GM18867 (cell line): ENCODE measurements around the gene PTP4A2.

Source experiments
- ATAC-seq: cut with Tn5 transposase; IDR thresholded peaks from one replicate; pipeline ENCODE4 v1.9.1; 2021; ENCODE audit warnings: mild to moderate bottlenecking, moderate library complexity; ENCODE audit not compliant: unreplicated experiment

PTP4A2 gene

GRCh38 chr1:31938184-31938975 lies at the start of gene PTP4A2:
TSS of gene PTP4A2 (minus strand) at chr1:31938368. CDS start at chr1:31919065, 19,303 bp downstream.
- peak; percentile 75 for ATAC-seq

- ATAC-seq = no peak
Measured at GRCh38 chr1:31987135-31987619, 49.0 kb upstream of the PTP4A2 start.

- no peak for ATAC-seq
Measured at GRCh38 chr1:31985430-31985829, 47.3 kb upstream of the PTP4A2 start.

- ATAC-seq = no peak
Measured at GRCh38 chr1:31984419-31985347, 46.5 kb upstream of the PTP4A2 start.

GRCh38 chr1:31981972-31982371 lies 43.8 kb upstream of the PTP4A2 start:
- no peak for ATAC-seq

GRCh38 chr1:31981456-31981839 lies 43.3 kb upstream of the PTP4A2 start:
- peak; percentile 16 for ATAC-seq

- ATAC-seq = peak; percentile 53
Measured at GRCh38 chr1:31980835-31981455, 42.8 kb upstream of the PTP4A2 start.

- ATAC-seq = no peak
Measured at GRCh38 chr1:31978843-31979400, 40.8 kb upstream of the PTP4A2 start.

- ATAC-seq = no peak
Measured at GRCh38 chr1:31977385-31978131, 39.4 kb upstream of the PTP4A2 start.

GRCh38 chr1:31976401-31976800 lies 38.2 kb upstream of the PTP4A2 start:
- ATAC-seq = no peak

GRCh38 chr1:31970873-31971272 lies 32.7 kb upstream of the PTP4A2 start:
- no peak for ATAC-seq

- ATAC-seq = no peak
Measured at GRCh38 chr1:31961536-31961935, 23.4 kb upstream of the PTP4A2 start.

- ATAC-seq = no peak
Measured at GRCh38 chr1:31959521-31960340, 21.6 kb upstream of the PTP4A2 start.

GRCh38 chr1:31957701-31958674 lies 19.8 kb upstream of the PTP4A2 start:
- ATAC-seq = no peak

GRCh38 chr1:31955917-31956736 lies 18.0 kb upstream of the PTP4A2 start:
- peak; percentile 75 for ATAC-seq

- no peak for ATAC-seq
Measured at GRCh38 chr1:31954607-31955283, 16.6 kb upstream of the PTP4A2 start.

GRCh38 chr1:31952825-31953220 lies 14.7 kb upstream of the PTP4A2 start:
- no peak for ATAC-seq
